GM20000 (cell line): ENCODE results near the gene STX3.
"Not testable (repeated sequence)": the region's sequence is repeated elsewhere in the genome, so short reads cannot be mapped to it uniquely, and the experiment has no call there.

Source experiments
- DNase-seq: peaks from one replicate; pipeline ENCODE4 v3.0.0; 2012; ENCODE audit warnings: low spot score
- CTCF ChIP-seq: IDR thresholded peaks from 2 replicates; pipeline ENCODE4 v1.5.1; 2012; ENCODE audit warnings: mild to moderate bottlenecking, control low read depth; ENCODE audit errors: extremely low read depth, missing control alignments

Gene STX3

GRCh38 chr11:59839615-59840014 is 84.4 kb downstream of the STX3 start:
- no peak for DNase-seq
- no peak for TF ChIP-seq CTCF

- DNase-seq, result no peak
- no peak for TF ChIP-seq CTCF
Measured at GRCh38 chr11:59841514-59841913, 86.3 kb downstream of the STX3 start.

GRCh38 chr11:59842316-59842715 is 87.1 kb downstream of the STX3 start:
- TF ChIP-seq CTCF, result no peak

GRCh38 chr11:59845399-59845798 is 90.2 kb downstream of the STX3 start, which contains the start of gene CBLIF:
TSS of gene CBLIF (minus strand) at chr11:59845499. CDS start at chr11:59845453, 46 bp downstream.
- no peak for TF ChIP-seq CTCF
- no peak for DNase-seq

More at GRCh38 chr11:59842316-59842715, 87.1 kb downstream of the STX3 start:
- DNase-seq, result no peak

DNA sequence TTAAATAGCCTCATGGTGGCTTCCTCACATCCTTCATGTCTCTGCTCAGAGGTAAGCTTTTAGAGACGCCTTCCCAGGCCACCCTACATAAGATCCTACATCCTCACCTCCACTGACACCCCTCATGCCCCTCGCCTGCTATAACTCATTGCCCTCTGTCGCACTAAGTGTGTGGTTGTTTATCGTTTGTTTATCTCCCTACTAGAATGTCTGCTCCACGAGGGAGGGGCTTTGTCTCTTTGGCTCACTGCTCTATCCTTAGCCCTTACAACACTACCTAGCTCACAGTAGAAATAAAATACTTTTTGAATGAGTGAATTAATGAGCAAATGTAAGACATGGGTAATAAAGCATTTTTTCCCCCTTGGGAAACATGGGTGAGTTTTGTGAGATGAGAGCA is 91.4 kb downstream of the STX3 start:
- TF ChIP-seq CTCF, result no peak
- DNase-seq, result no peak

GRCh38 chr11:59847626-59848025 is 92.5 kb downstream of the STX3 start:
- no peak for TF ChIP-seq CTCF
- DNase-seq, result no peak

DNA sequence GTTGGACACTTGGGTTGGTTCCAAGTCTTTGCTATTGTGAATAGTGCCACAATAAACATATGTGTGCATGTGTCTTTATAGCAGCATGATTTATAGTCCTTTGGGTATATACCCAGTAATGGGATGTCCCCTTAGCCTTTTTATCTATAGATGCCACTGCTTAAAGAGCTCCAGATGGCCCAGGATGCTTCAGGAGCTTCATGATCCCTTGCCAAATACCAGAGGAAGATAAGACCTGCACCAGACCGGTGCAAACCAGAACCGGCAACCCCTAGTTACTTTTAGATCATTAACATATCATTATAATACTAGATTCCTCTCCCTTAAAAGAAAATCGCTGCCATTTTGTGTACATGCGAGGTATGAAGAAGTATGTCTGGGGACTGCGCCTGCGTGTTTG is 93.3 kb downstream of the STX3 start:
- DNase-seq, result not testable (repeated sequence)

- no peak for DNase-seq
- no peak for TF ChIP-seq CTCF
Measured at GRCh38 chr11:59849129-59849528, 94.0 kb downstream of the STX3 start.

GRCh38 chr11:59849551-59849950 is 94.4 kb downstream of the STX3 start:
- DNase-seq, result not testable (repeated sequence)

DNA sequence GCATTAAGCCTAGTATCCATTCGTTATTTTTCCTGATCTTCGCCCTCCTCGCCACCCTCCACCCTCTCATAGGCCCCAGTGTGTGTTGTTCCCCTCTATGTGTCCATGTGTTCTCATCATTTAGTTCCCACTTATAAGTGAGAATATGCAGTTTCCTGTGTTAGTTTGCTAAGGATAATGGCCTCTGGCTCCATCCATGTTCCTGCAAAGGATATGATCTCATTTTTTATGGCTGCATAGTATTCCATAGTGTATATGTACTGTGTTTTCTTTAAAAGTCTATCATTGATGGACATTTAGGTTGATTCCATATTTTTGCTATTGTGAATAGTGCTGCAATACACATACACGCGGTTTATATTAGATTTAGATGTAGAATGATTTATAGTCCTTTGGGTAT is 96.2 kb downstream of the STX3 start:
- not testable (repeated sequence) for DNase-seq
